PFSK-1 (cell line): ENCODE results near the gene KCNK3.

Experiments
- FOXP2 ChIP-seq: optimal IDR thresholded peaks from 2 replicates; pipeline ENCODE3; 2011; ENCODE audit warnings: borderline replicate concordance, control low read depth, inconsistent platforms; ENCODE audit not compliant: insufficient read depth; ENCODE audit errors: extremely low read length, extremely low read depth
- POLR2AphosphoS5 ChIP-seq: IDR thresholded peaks from 2 replicates; pipeline ENCODE4 v1.6.1; 2012; ENCODE audit warnings: low read depth, mild to moderate bottlenecking, control low read depth, low read length, moderate library complexity
- SIN3A ChIP-seq: IDR thresholded peaks from 2 replicates; pipeline ENCODE4 v1.6.1; 2012; ENCODE audit warnings: mild to moderate bottlenecking, low read length, moderate library complexity, borderline replicate concordance; ENCODE audit not compliant: insufficient read depth
- TAF1 ChIP-seq: IDR thresholded peaks from 2 replicates; pipeline ENCODE4 v1.6.1; 2012; ENCODE audit warnings: low read length, control low read depth, borderline replicate concordance; ENCODE audit not compliant: insufficient read depth

GRCh38 chr2:26681656-26682055, 10.9 kb upstream of the KCNK3 start:
- no peak for TF ChIP-seq POLR2AphosphoS5
- TF ChIP-seq FOXP2, result no peak
- no peak for TF ChIP-seq SIN3A
- no peak for TF ChIP-seq TAF1
